Daoy (cell line): ENCODE results near the gene MAML3. TPM values are rescaled to one million over a fixed set of nuclear protein-coding genes. Genes with fewer than 3 reads are reported as not detected.

ENCODE experiments used
- DNase-seq: peaks from one replicate; pipeline ENCODE4 v3.0.0-alpha.2; 2015; ENCODE audit warnings: low read depth
- total RNA-seq: library from RNA; depleted of rRNA; stranded (reverse); fragments of >200 nt; shearing (Covaris generic); gene quantifications from 2 replicates; pipeline ENCODE4 v1.2.3, GENCODE V29; 2014

The MAML3 gene
- total RNA-seq, 1 experiment from 2014 or later: 2.7 TPM

GRCh38 chr4:139922406-139923024, 231.5 kb downstream of the MAML3 start:
- DNase-seq: peak; percentile 42

GRCh38 chr4:139921429-139922184, 232.4 kb downstream of the MAML3 start:
- no peak for DNase-seq

GRCh38 chr4:139920486-139921002, 233.4 kb downstream of the MAML3 start:
- no peak for DNase-seq

- DNase-seq: no peak
These were observed 234.5 kb downstream of the MAML3 start for GRCh38 chr4:139919521-139919920.

- DNase-seq: no peak
These were observed 235.0 kb downstream of the MAML3 start for GRCh38 chr4:139919004-139919403.

GRCh38 chr4:139918591-139918990, 235.4 kb downstream of the MAML3 start:
- no peak for DNase-seq

GRCh38 chr4:139917896-139918295, 236.1 kb downstream of the MAML3 start:
- DNase-seq: no peak

GRCh38 chr4:139916041-139916440, 237.9 kb downstream of the MAML3 start:
- no peak for DNase-seq

- DNase-seq: no peak
These were observed 238.9 kb downstream of the MAML3 start for GRCh38 chr4:139915037-139915436.

GRCh38 chr4:139913995-139914598, 239.9 kb downstream of the MAML3 start:
- DNase-seq: no peak

GRCh38 chr4:139913398-139913990, 240.5 kb downstream of the MAML3 start:
- no peak for DNase-seq

- no peak for DNase-seq
These were observed 241.5 kb downstream of the MAML3 start for GRCh38 chr4:139912445-139912844.

- DNase-seq: no peak
These were observed 243.9 kb downstream of the MAML3 start for GRCh38 chr4:139910106-139910505.

- DNase-seq: no peak
These were observed 245.1 kb downstream of the MAML3 start for GRCh38 chr4:139908636-139909437.

GRCh38 chr4:139907001-139907809, 246.8 kb downstream of the MAML3 start:
- no peak for DNase-seq

- no peak for DNase-seq
These were observed 248.5 kb downstream of the MAML3 start for GRCh38 chr4:139905489-139905888.

- no peak for DNase-seq
These were observed 249.6 kb downstream of the MAML3 start for GRCh38 chr4:139904406-139904805.

- DNase-seq: no peak
These were observed 250.1 kb downstream of the MAML3 start for GRCh38 chr4:139903845-139904244.

- no peak for DNase-seq
These were observed 251.4 kb downstream of the MAML3 start for GRCh38 chr4:139902321-139903320.
